K562 (cell line): Measurements from ENCODE around the gene ZNF480. TPM values are rescaled to one million over a fixed set of nuclear protein-coding genes. Genes with fewer than 3 reads are reported as not detected.
"Not testable (repeated sequence)": the region's sequence is repeated elsewhere in the genome, so short reads cannot be mapped to it uniquely, and the experiment has no call there.

Experiments
- ATAC-seq: fragments of 200-7000 bp; cut with Tn5 transposase; 3 replicates; pipeline ENCODE4 v1.9.1; 2020; ENCODE audit warnings: moderate library complexity
- BruUV-seq: library from RNA; stranded (reverse); fragments of 400-500 nt; replicated peaks from 2 replicates; lab custom pipeline; 2021; lab: Mats Ljungman, UMichigan
- CTCF ChIA-PET: fragments of 300-600 bp; formaldehyde crosslinking; extraction: SDS; loops from one replicate; lab custom pipeline; 2021; ENCODE audit warnings: low intra/inter-chr PET ratio; lab: Yijun Ruan, JAX
- POLR2A ChIA-PET: fragments of 300-600, 350-650 bp; sonication (Branson Sonifier 250); formaldehyde crosslinking; extraction: SDS; loops from one replicate; lab custom pipeline; 2021; ENCODE audit warnings: antibody characterized with exemption, inconsistent platforms; lab: Yijun Ruan, JAX
- DNase-seq, 4 experiments: peaks; one replicate each; pipeline versions ENCODE4 v3.0.0 to v3.0.0-alpha.2; 2011 to 2018; ENCODE audit warnings: low spot score in 3 of 4, mixed read lengths in 3 of 4; ENCODE audit errors: extremely low read depth in 1 of 4
- FAIRE-seq: peaks from 2 replicates; lab custom pipeline; 2011; peaks lifted over from hg19 to GRCh38; lab: Jason Lieb, UNC
- H2AFZ ChIP-seq: 2 replicates; pipeline ENCODE4 v1.6.0; 2011; ENCODE audit warnings: low read depth, low read length, control low read depth, inconsistent platforms
- H3K27ac ChIP-seq: fragments of 200-600 bp; 3 replicates; pipeline ENCODE4 v1.8.0; 2011; ENCODE audit warnings: low read depth, mild to moderate bottlenecking, control low read depth, inconsistent platforms, low read length, moderate library complexity, mixed read lengths; ENCODE audit errors: extremely low read depth
- H3K27me3 ChIP-seq, 2 experiments: fragments of 300-600 bp in 1 of 2; 2 replicates in 1 of 2; 3 replicates in 1 of 2; pipeline versions ENCODE4 v1.6.0 to v1.8.0; 2011; ENCODE audit warnings: inconsistent platforms in 2 of 2, low read length in 2 of 2, mild to moderate bottlenecking in 1 of 2, mixed read lengths in 1 of 2, moderate library complexity in 1 of 2; ENCODE audit not compliant: control insufficient read depth in 2 of 2, insufficient read depth in 2 of 2
- H3K36me3 ChIP-seq: fragments of 300-600 bp; 3 replicates; pipeline ENCODE4 v1.8.0; 2011; ENCODE audit warnings: mild to moderate bottlenecking, low read length, inconsistent platforms; ENCODE audit not compliant: control insufficient read depth, insufficient read depth
- H3K4me1 ChIP-seq, 2 experiments: fragments of 200-600 bp in 1 of 2; replicated peaks in 1 of 2; 2 replicates in 1 of 2; 3 replicates in 1 of 2; pipeline versions ENCODE4 v1.5.1 to v1.8.0; 2011; ENCODE audit warnings: inconsistent platforms in 2 of 2, low read length in 2 of 2, mild to moderate bottlenecking in 1 of 2, mixed read lengths in 1 of 2, moderate library complexity in 1 of 2; ENCODE audit not compliant: control insufficient read depth in 2 of 2, insufficient read depth in 2 of 2
- H3K4me2 ChIP-seq: 2 replicates; pipeline ENCODE4 v1.6.1; 2011; ENCODE audit warnings: low read length, control low read depth, inconsistent platforms, mixed read lengths; ENCODE audit not compliant: insufficient read depth
- H3K4me3 ChIP-seq: fragments of 200-600 bp; sonication (generic), shearing (Covaris generic); 2 replicates; pipeline ENCODE4 v1.5.1; 2016; ENCODE audit warnings: control low read depth, inconsistent platforms
- H3K79me2 ChIP-seq: fragments of 200-600 bp; 3 replicates; pipeline ENCODE4 v1.8.0; 2011; ENCODE audit warnings: low read length, inconsistent platforms; ENCODE audit not compliant: control insufficient read depth, insufficient read depth
- H3K9ac ChIP-seq, 2 experiments: 2 replicates each; pipeline versions ENCODE4 v1.6.0 to v1.6.1; 2011; ENCODE audit warnings: low read depth in 2 of 2, low read length in 2 of 2, control low read depth in 1 of 2, inconsistent platforms in 1 of 2, mild to moderate bottlenecking in 1 of 2, mixed read lengths in 1 of 2; ENCODE audit not compliant: insufficient read depth in 1 of 2
- H3K9me1 ChIP-seq: one replicate; pipeline ENCODE4 v1.6.0; 2011; ENCODE audit warnings: inconsistent platforms, mild to moderate bottlenecking, low read length, moderate library complexity; ENCODE audit not compliant: control insufficient read depth, insufficient read depth
- H3K9me3 ChIP-seq: replicated peaks from 2 replicates; pipeline ENCODE4 v1.5.1; 2011; ENCODE audit warnings: low read depth, low read length, inconsistent platforms; ENCODE audit not compliant: control insufficient read depth, insufficient read depth
- H4K20me1 ChIP-seq: replicated peaks from 2 replicates; pipeline ENCODE4 v1.6.1; 2011; ENCODE audit warnings: low read length, inconsistent platforms, mixed read lengths; ENCODE audit not compliant: control insufficient read depth, insufficient read depth
- BMI1 ChIP-seq: fragments of 150-350 bp; IDR thresholded peaks from 2 replicates; pipeline ENCODE4 v1.6.1; 2014; ENCODE audit warnings: low read length
- NFE2 ChIP-seq: IDR thresholded peaks from 2 replicates; pipeline ENCODE4 v1.6.1; 2014; ENCODE audit warnings: antibody characterized with exemption, low read depth
- POLR2G ChIP-seq: fragments of 200-400 bp; formaldehyde crosslinking; IDR thresholded peaks from 2 replicates; pipeline ENCODE4 v1.6.1; 2017; ENCODE audit warnings: low read depth, mild to moderate bottlenecking, antibody characterized with exemption, low read length, moderate library complexity
- SRSF7 ChIP-seq: fragments of 200-400 bp; formaldehyde crosslinking; optimal IDR thresholded peaks from 2 replicates; pipeline ENCODE3; 2017; ENCODE audit warnings: mild to moderate bottlenecking, low read depth, low read length
- TCF7 ChIP-seq: sonication (generic); IDR thresholded peaks from 2 replicates; pipeline ENCODE4 v1.6.1; 2016; ENCODE audit warnings: antibody characterized with exemption, borderline replicate concordance
- ZNF143 ChIP-seq: sonication (generic); formaldehyde crosslinking; IDR thresholded peaks from 2 replicates; pipeline ENCODE4 v1.9.0; 2022; ENCODE audit warnings: mild to moderate bottlenecking, missing genetic modification reagents
- WGBS: fragments of 100-300 bp; shearing (Covaris generic); methylation state at CpG from one replicate; pipeline ENCODE4 v1.1.6; 2016; ENCODE audit warnings: low coverage, mixed read lengths; ENCODE audit not compliant: insufficient coverage; ENCODE audit errors: missing lambda C conversion rate; 5-methylcytosine and 5-hydroxymethylcytosine counted together
- in situ Hi-C: fragments of 300-500 bp; cut with MboI; formaldehyde crosslinking; loops from 4 replicates; pipeline ENCODE4 v1.15.0; 2018; ENCODE audit warnings: inconsistent platforms, mixed read lengths
- intact Hi-C: fragments of 100-400 bp; cut with micrococcal nuclease; formaldehyde crosslinking; loops from 2 replicates; pipeline ENCODE4 v1.14.2; 2022
- polyA plus RNA-seq, 8 experiments: library from polyadenylated mRNA; depleted of rRNA in 4 of 8; stranded (reverse) in 5 of 8; unstranded in 3 of 8; fragments of >200 nt; fragmentation: Nextera tagmentation in 2 of 8; fragmentation: Illumina TruSeq in 1 of 8; extraction: Ambion mirVana in 2 of 8; extraction: Trizol in 1 of 8; gene quantifications; 2 replicates each; pipeline versions ENCODE4 v1.2.1 to v1.2.3, GENCODE V29; 2011 to 2014; ENCODE audit warnings: inconsistent platforms in 1 of 8, missing spikeins in 1 of 8
- total RNA-seq, 7 experiments: library from RNA; depleted of rRNA in 6 of 7; stranded (reverse); fragments of >200 nt in 6 of 7; fragmentation: Illumina TruSeq in 2 of 7; extraction: Trizol in 2 of 7; gene quantifications; 2 replicates each; pipeline versions ENCODE4 v1.2.1 to v1.2.3, GENCODE V29; 2011 to 2021; ENCODE audit warnings: low replicate concordance in 1 of 7
- TF ChIP-seq, protein P1 (sequence below): fragments of 250-450 bp; sonication (Bioruptor Pico); IDR thresholded peaks from 2 replicates; pipeline ENCODE4 v1.8.0; 2022; ENCODE audit warnings: inconsistent platforms
- TF ChIP-seq, protein P2 (sequence below): fragments of 250-450 bp; sonication (Bioruptor Pico); IDR thresholded peaks from 2 replicates; pipeline ENCODE4 v1.5.0; 2020; ENCODE audit warnings: mild to moderate bottlenecking

The ZNF480 gene
- total and polyA plus RNA-seq, 9 of the 15 experiments (the other 6 are each of a cell fraction or from before 2014, with no cell fraction given), result 10.4 to 31.1 (median 22.3) TPM

DNA sequence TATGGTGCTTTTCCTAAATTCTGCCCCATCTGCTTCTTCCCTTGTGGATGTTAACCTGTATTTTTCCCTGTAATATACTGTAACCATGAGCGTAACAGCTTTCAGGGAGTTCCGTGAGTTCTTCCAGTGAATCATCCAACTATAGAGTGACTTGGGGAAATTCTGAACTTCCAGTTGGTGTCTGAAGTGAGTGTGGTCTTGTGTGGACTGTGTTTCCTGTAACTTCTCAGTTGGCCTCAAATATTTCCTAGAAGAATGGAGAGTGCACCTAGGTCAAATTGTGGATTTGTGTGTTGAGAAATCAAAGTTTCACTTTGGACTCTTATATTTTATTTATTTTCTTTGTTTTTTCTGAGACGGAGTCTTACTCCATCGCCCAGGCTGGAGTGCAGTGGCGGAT is 38.5 kb upstream of the ZNF480 start (continued):
- TF ChIP-seq NFE2 (no peak), TCF7 (no peak), BMI1 (no peak), ZNF143 (CRISPR knock-in tag) (no peak), POLR2G (no peak), SRSF7 (no peak)
- TF ChIP-seq, protein P1, sequence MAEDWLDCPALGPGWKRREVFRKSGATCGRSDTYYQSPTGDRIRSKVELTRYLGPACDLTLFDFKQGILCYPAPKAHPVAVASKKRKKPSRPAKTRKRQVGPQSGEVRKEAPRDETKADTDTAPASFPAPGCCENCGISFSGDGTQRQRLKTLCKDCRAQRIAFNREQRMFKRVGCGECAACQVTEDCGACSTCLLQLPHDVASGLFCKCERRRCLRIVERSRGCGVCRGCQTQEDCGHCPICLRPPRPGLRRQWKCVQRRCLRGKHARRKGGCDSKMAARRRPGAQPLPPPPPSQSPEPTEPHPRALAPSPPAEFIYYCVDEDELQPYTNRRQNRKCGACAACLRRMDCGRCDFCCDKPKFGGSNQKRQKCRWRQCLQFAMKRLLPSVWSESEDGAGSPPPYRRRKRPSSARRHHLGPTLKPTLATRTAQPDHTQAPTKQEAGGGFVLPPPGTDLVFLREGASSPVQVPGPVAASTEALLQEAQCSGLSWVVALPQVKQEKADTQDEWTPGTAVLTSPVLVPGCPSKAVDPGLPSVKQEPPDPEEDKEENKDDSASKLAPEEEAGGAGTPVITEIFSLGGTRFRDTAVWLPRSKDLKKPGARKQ (CRISPR knock-in tag), result no peak
- TF ChIP-seq, protein P2, sequence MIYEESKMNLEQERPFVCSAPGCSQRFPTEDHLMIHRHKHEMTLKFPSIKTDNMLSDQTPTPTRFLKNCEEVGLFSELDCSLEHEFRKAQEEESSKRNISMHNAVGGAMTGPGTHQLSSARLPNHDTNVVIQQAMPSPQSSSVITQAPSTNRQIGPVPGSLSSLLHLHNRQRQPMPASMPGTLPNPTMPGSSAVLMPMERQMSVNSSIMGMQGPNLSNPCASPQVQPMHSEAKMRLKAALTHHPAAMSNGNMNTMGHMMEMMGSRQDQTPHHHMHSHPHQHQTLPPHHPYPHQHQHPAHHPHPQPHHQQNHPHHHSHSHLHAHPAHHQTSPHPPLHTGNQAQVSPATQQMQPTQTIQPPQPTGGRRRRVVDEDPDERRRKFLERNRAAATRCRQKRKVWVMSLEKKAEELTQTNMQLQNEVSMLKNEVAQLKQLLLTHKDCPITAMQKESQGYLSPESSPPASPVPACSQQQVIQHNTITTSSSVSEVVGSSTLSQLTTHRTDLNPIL (CRISPR knock-in tag), result no peak
- TF ChIP-seq, all 486 proteins: peak for 0

DNA sequence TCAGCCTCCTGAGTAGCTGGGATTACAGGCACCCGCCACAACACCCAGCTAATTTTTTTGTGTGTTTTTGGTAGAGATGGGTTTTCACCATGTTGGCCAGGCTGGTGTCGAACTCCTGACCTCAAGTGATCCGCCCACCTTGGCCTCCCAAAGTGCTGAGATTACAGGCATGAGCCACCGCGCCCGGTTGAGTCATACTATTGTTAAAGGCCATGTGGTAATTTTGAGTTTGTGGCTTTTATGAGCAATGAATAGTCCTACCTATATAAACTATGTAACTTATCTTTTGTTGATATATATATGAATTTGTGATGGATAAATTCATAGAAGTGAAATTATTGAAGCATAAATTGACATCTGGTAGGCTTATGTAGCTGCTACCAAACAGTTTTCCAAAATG is 31.4 kb upstream of the ZNF480 start:
- POLR2A ChIA-PET, H3K36me3 ChIP-seq, DNase-seq, H3K27ac ChIP-seq, H2AFZ ChIP-seq, H3K4me2 ChIP-seq, FAIRE-seq, in situ Hi-C loops, CTCF ChIA-PET, H3K4me1 ChIP-seq, H3K9me3 ChIP-seq, H3K4me3 ChIP-seq, H3K9ac ChIP-seq, H3K9me1 ChIP-seq, H3K27me3 ChIP-seq, ATAC-seq, H4K20me1 ChIP-seq, intact Hi-C loops, BruUV-seq: not testable (repeated sequence)
- WGBS, result 4% methylated on average over 6 of the region's 6 CpGs
- H3K79me2 ChIP-seq, result peaks cover 12% of the 10 kb centered on the region
